ENCODE results near the gene DDR2. TPM values are rescaled to one million over a fixed set of nuclear protein-coding genes. Genes with fewer than 3 reads are reported as not detected.
"Not testable (repeated sequence)": the region's sequence is repeated elsewhere in the genome, so short reads cannot be mapped to it uniquely, and the experiment has no call there.

Gene DDR2
- polyA plus RNA-seq, 4 donors, result 17.5 to 91.3 (median 26.7) TPM

GRCh38 chr1:162753001-162753658 is 120.9 kb downstream of the DDR2 start:
- DNase-seq (ENCODE audit: low read depth in 4 of 4, low spot score in 3 of 4), result no peak

GRCh38 chr1:162753998-162754585 is 121.8 kb downstream of the DDR2 start:
- DNase-seq (ENCODE audit: low read depth in 4 of 4, low spot score in 3 of 4), result no peak

GRCh38 chr1:162755306-162755705 is 123.0 kb downstream of the DDR2 start:
- DNase-seq (ENCODE audit: low read depth in 4 of 4, low spot score in 3 of 4), result no peak

GRCh38 chr1:162756523-162756922 is 124.3 kb downstream of the DDR2 start:
- no peak for DNase-seq (ENCODE audit: low read depth in 4 of 4, low spot score in 3 of 4)

GRCh38 chr1:162757476-162757875 is 125.2 kb downstream of the DDR2 start:
- no peak for DNase-seq (ENCODE audit: low read depth in 4 of 4, low spot score in 3 of 4)

DNA sequence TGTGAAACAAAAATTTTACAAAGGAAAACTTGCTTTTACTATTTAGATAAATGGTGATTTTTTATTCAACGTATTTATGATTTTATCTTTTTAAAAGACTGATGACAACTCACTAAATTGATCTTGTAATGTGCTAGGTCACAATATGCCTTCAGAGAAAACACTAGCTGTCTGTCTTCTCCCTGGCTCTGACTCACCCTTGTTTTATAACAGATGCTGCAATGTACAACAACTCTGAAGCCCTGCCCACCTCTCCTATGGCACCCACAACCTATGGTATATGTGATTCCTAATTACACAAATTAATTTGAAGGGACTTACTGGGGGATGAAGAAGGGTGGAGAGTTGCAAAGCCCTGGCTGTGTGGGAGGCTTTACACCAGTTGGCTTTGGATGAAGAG is 133.5 kb downstream of the DDR2 start:
- no peak for DNase-seq (ENCODE audit: low read depth in 4 of 4, low spot score in 3 of 4)

DNA sequence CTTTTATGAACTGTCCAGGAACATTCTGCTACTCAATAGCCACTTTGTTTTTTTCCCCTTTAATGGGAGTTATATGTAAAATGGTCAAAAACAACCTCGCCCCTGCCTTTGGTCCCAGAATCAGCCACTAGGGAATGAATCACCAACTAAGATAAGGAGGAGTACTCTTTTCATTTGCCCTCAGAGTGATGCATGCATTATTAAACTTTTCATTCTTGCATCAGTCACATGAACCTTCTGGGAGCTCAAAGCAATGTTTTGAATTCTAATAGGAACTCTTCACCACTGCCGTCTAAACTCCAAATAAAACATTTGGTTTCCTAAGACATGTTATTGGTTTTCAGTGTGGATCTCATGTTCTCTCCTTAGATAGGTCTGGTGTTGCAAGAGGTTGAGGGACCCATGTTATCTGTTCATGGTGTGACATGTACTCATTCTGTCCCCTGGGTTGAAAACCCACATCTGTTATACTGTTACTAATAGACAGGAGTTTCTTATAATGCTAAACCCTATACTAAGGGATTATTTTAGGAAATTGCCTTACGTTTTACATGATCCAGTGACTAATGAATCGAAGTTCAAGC is 140.4 kb downstream of the DDR2 start:
- no peak for DNase-seq (ENCODE audit: low read depth in 4 of 4, low spot score in 3 of 4)

GRCh38 chr1:162774007-162774406 is 141.7 kb downstream of the DDR2 start:
- no peak for DNase-seq (ENCODE audit: low read depth in 4 of 4, low spot score in 3 of 4)

- DNase-seq (ENCODE audit: low read depth in 4 of 4, low spot score in 3 of 4), result no peak
Measured at GRCh38 chr1:162779043-162779442, 146.8 kb downstream of the DDR2 start.

DNA sequence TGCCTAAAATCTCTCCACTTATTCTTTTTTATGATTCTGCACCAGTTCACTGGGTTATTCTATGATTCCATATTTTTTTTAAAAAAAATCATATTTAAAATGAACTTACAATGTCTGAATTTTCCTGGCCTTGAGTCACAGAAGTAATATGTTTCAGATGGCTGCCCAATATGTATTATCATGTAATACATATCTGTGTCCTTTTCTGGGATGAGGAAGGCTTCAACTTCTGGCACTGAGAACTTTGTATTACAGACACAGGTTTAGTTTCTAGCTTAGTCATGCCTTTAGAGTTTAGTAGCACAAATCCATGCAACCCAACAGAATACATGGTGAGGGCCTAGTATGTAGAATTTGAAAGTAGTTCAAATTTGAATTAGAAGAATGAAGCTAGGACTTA is 150.4 kb downstream of the DDR2 start:
- DNase-seq (ENCODE audit: low read depth in 4 of 4, low spot score in 3 of 4), result no peak

DNA sequence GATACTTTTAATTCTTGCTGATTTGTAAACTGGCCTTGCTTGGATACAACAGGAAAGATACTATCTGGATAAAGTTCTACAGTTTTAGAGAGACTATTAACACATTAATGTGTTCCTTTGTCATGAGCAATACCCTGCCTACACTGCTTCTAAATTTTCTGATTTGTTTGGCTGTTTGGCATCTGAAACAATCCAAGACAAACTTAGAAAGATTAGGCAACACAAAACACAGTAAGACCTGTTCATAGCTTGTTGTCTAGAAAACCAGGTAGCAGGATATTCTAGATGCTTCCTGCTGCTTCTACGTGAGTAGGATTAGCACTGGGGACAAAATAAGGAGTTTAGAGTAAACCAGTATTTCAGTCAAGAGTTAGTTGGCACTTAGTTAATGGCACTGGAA is 152.7 kb downstream of the DDR2 start:
- not testable (repeated sequence) for DNase-seq (ENCODE audit: low read depth in 4 of 4, low spot score in 3 of 4)

DNA sequence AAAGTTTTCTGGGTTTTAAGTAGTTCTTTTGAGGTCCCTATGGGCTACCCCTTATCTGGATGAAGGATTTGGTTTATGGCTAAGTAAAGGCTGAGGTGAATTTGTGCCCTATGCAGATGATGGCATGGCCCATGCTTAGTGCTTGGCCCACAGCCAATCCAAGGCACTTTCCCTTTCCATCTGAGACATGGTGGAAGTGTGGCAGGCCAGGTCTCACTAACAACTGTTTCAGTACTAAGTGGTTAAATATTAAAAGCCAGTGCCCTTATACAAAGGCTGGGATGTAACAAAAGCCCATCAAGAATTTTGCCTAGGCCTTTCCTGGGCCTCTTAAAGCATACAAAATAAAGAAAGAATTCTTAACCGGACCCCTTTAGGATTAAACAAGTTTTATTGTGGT is 156.5 kb downstream of the DDR2 start:
- DNase-seq (ENCODE audit: low read depth in 4 of 4, low spot score in 3 of 4), result not testable (repeated sequence)

DNA sequence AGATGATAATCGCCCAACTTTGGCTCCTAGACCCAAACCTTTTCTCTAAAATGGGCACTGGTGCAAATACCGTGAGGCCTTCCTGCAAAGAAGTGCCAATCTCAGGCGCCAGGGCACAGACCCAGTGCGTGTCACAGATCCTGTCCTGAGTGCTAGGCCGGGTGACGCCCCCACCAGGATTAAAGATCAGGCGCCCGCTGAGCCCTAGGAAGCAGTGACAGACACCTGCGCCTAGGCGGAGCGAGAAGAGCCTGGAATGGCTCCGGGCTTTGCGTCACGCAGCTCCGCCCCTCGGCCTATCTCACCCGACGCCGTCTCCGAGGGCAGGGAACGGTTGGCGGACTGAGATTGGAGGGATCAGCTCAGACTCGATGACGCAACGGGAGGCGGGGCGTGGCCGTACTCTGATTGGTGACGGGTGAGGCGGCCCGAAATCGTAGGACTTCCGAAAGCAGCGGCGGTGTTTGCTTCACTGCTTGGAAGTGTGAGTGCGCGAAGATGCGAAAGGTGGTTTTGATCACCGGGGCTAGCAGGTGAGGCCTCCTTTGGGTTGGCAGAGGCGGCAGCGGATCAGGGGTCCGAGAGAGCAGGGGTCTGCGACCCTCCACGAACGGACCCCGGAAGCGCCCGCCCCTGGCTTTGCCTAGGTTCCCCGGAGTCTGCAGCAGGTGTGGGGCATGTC is 158.2 kb downstream of the DDR2 start, which contains the start of gene HSD17B7:
Gene HSD17B7, plus strand, starts transcription at position 400 of the 682 bp plus-strand sequence. Its CDS starts 99 bp downstream, at position 499.
- DNase-seq (ENCODE audit: low read depth in 4 of 4, low spot score in 3 of 4), result peak in 3 of 4 donors; percentile 35 to 36 (median 35)

DNA sequence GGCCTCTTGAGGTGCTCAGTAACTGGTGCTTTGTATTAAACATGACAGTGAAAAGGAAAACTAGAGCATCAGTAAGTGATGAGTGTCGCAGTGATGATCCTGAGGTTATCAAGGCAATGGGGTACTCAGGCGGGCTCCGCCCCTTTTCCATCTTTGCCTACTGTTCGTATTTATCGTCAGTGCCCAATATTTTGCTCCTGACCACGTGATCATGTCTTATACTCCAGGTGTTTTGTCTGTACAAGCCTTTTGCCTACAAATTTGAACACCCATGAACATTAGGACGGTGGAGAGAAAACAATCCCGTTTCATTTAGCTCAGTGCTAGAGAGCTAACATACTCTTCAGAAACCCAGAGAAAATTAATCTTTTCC is 158.7 kb downstream of the DDR2 start:
- DNase-seq (ENCODE audit: low read depth in 4 of 4, low spot score in 3 of 4), result not testable (repeated sequence)

GRCh38 chr1:162794284-162794683 is 162.0 kb downstream of the DDR2 start:
- not testable (repeated sequence) for DNase-seq (ENCODE audit: low read depth in 4 of 4, low spot score in 3 of 4)

DNA sequence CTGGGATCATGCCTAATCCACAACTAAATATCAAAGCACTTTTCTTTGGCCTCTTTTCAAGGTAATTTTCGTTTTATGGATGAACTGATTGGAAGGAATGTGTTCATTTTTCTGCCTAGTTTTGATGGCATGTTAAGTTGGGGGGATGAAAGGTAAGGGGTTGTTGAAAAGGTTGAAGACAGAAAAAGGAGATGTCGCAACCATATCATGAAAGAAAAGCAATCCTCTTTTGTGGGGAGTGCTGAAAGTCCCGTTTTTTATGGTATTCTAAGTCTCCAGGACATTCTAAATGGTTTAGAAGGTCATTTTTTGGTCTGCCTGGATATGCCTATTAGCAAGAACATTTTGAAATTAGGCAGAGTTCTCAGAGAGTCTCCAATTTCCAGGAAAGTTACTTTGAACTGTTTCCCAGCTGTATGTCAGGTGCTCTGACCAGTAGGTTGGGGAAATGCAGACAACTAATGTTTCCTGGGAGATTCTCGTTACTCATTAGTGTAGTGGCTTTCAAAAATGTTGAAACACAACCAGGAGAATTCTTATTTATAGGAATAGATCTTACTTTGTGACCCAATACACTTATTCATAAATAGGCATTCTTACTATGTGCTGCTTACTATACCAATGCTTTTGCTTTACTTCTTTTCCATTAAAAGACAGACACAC is 164.5 kb downstream of the DDR2 start:
- DNase-seq (ENCODE audit: low read depth in 4 of 4, low spot score in 3 of 4), result not testable (repeated sequence)

DNA sequence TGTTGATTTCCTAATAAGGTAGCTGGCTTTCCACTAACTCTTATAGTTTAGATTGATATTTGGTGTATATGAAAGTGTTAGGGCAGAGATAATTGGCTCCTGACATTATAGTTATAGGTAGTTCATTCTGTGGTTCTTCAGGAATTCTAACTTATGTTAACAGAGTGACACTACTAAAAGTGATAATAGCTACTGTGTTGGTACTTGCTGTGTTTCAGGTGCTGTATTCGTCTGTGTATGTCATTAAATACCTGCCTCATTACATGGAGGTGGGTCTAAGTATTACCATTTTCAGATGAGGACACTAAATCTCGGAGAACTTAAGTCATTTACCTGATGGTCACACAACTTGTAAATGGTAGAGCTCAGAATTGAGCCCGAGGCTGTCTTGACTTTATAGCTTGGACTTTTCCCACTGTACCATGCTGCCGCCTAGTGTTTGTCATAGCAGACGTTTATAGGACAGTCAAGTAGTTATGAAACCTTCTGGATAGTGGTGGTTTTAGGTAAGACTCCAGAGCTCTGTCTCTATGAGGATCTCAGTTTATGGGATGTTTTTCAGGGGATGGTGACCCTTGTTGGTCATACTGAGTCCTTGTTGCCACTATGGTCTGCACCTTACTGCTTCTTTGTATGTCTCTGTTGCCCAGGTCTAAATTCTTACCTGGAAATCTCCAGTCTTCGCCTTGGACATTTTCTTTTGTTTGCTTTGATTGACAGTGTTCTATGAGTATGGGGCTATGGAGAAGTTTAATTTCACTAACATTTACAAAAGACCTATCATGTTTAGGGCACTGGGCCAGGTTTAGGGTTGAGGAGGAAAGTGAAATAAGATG is 167.9 kb downstream of the DDR2 start:
- peak in 1 of 4 donors; percentile 12 for DNase-seq (ENCODE audit: low read depth in 4 of 4, low spot score in 3 of 4)

DNA sequence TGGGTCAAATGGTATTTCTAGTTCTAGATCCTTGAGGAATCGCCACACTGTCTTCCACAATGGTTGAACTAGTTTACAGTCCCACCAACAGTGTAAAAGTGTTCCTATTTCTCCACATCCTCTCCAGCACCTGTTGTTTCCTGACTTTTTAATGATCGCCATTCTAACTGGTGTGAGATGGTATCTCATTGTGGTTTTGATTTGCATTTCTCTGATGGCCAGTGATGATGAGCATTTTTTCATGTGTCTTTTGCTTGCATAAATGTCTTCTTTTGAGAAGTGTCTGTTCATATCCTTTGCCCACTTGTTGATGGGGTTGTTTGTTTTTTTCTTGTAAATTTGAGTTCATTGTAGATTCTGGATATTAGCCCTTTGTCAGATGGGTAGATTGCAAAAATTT is 175.2 kb downstream of the DDR2 start:
- DNase-seq (ENCODE audit: low read depth in 4 of 4, low spot score in 3 of 4), result not testable (repeated sequence)

- not testable (repeated sequence) for DNase-seq (ENCODE audit: low read depth in 4 of 4, low spot score in 3 of 4)
Measured at GRCh38 chr1:162812357-162812756, 180.1 kb downstream of the DDR2 start.

DNA sequence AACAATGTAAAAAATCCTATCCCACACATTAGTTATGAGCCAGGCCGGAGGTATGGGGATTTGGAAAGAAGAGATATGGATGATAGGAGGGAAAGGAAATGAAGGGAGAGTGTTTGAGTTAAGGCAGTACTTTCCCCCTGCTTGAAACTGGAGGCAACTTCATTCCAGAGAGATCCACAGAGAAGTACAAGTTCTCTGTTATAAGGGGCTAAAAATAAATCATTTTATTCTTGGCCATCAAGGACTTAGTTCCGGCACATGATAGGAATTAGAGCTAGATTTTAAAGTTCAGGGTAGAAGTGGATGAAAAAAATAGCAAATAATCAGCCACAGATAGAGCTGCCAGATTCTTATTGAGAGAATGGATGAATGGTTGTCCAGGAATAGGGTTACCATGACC is 185.9 kb downstream of the DDR2 start:
- DNase-seq (ENCODE audit: low read depth in 4 of 4, low spot score in 3 of 4), result not testable (repeated sequence)

Measured in left renal pelvis (tissue), 4 donors.